Erythroblast (primary cell): ENCODE measurements around the gene SLX4.

Source experiments
- DNase-seq, 2 experiments: peaks; one replicate each; lab custom pipeline; 2025; lab: John Stamatoyannopoulos, UW
- GATA1 ChIP-seq: IDR thresholded peaks from 2 replicates; pipeline ENCODE4 v1.6.1; 2011; ENCODE audit warnings: low read depth, mild to moderate bottlenecking, control low read depth, low read length, moderate library complexity
- POLR2A ChIP-seq: IDR thresholded peaks from 2 replicates; pipeline ENCODE4 v1.6.1; 2011; ENCODE audit warnings: mild to moderate bottlenecking, low read length

Gene SLX4

GRCh38 chr16:3573146-3573815 is 38.1 kb downstream of the SLX4 start:
- no peak for TF ChIP-seq GATA1
- no peak for TF ChIP-seq POLR2A
- no peak for DNase-seq

DNA sequence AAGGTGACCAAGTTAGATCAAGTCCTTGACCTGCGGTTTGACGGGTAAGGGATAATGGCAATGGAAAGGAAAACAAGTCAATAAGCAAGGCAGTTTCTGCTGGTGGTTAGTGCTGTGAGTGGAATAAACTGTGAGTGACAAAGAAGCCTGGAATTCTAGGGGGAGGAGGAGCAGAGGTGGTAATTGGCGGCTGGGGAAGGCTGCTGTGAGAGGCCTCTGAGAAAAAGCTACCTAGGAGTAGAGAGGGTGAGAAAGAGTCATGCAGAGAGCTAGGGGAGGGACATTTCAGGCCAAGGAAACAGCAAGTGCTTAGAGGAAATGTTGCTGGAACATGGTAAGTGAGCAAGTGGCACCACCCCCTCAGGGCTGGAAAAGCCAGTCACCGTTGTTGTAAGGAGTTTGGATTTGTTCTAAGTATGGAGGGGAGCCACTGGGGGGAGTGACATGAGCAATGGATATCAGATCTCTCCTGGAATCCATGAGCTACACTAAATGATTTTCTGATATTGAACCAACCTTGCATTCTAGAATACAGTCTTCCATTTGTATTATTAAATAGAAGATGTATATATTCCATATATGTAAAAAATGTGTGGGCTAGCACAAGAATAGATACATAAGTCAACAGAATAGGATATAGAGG is 40.9 kb downstream of the SLX4 start:
- DNase-seq: no peak

DNA sequence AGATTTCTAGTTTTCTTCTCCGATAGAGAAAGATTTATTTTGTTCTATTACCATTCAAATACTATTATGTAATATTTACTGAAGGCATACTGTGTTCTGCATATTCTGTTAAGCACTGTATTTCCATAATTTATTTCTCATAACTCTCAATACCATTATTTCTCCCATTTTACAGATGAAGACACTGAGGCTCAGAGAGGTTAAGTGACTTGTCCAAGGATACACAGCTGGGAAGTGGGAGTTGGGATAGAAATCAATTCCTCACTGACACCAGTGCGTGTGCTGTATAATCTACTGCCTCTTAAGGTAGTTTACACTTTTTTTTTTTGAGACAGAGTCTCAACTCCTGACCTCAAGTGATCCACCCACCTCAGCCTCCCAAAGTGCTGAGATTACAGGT is 41.6 kb downstream of the SLX4 start:
- no peak for DNase-seq
- TF ChIP-seq GATA1 (no peak), POLR2A (no peak)

More for the DNA sequence above, 40.9 kb downstream of the SLX4 start:
- no peak for TF ChIP-seq POLR2A
- TF ChIP-seq GATA1: no peak

GRCh38 chr16:3566990-3567389 is 44.4 kb downstream of the SLX4 start:
- TF ChIP-seq POLR2A (no peak), GATA1 (no peak)
- no peak for DNase-seq

- no peak for TF ChIP-seq POLR2A
- no peak for DNase-seq
Observed at GRCh38 chr16:3564889-3565141, 46.6 kb downstream of the SLX4 start.

DNA sequence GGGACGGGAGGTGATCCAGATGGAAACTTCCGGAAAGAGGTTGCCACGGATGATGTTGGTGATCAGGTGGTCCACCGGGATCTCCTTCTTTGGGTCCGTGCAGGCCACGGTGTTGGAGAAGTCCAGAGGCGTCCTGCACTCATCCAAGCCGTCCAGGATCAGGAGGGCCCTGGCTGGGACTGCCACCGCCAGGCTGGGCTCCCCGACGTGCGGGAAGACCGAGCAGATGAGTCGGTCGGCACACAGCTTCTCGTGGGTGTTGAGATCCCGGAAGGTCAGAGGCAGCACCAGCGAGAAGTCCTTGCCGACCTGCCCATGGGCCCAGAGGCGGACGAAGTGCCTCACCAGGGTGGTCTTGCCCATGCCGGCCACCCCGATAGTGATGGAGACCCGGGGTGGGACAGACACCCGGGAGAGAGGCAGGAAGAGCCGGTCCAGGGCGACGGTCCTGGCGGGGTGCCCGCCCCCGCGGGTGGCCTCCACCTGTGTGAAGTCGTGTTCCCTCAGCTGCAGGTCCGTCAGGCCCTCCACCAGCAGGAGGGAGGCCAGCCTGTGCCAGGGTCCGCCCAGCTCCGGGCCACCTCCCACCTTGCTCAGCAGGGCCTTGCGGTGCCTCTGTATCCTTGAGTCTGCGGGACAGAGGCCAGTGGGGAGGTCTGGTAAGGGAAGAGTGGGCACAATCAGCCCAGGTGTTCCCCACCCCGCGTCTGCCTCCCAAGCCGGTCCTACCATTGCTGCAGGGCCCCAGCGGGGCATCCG is 47.1 kb downstream of the SLX4 start:
- TF ChIP-seq GATA1 (no peak), POLR2A (no peak)
- DNase-seq: no peak

- no peak for TF ChIP-seq GATA1
- no peak for TF ChIP-seq POLR2A
- no peak for DNase-seq
Observed at GRCh38 chr16:3562914-3563480, 48.4 kb downstream of the SLX4 start.

- TF ChIP-seq GATA1: no peak
- no peak for TF ChIP-seq POLR2A
- no peak for DNase-seq
Observed at GRCh38 chr16:3561626-3562025, 49.8 kb downstream of the SLX4 start.

DNA sequence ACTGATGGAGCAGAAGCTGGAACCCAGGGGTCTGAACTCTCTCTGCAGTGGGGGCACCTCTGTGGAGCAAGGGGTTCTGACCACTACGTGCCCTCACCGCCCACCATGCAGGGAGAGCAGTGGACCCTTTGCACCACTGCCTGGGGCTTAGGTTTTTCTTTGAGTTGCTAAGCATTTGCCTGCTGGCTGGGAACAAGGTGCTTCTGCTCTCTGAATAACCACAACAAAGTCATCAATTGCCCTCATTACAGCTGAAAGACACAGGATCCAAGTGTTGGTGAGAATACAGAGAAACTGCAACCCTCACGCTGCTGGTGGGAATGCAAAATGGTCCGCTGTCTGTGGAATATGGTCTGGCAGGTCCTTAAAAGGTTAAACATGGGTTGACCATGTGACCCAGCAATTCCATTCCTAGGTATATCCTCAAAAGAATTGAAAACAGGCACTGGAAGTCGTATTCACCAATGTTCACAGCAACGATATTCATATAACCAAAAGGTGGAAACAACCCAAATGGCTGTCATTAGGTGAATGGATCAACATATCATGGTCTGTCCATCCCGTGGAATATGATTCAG is 57.0 kb downstream of the SLX4 start:
- no peak for TF ChIP-seq GATA1
- no peak for TF ChIP-seq POLR2A
- DNase-seq: no peak

DNA sequence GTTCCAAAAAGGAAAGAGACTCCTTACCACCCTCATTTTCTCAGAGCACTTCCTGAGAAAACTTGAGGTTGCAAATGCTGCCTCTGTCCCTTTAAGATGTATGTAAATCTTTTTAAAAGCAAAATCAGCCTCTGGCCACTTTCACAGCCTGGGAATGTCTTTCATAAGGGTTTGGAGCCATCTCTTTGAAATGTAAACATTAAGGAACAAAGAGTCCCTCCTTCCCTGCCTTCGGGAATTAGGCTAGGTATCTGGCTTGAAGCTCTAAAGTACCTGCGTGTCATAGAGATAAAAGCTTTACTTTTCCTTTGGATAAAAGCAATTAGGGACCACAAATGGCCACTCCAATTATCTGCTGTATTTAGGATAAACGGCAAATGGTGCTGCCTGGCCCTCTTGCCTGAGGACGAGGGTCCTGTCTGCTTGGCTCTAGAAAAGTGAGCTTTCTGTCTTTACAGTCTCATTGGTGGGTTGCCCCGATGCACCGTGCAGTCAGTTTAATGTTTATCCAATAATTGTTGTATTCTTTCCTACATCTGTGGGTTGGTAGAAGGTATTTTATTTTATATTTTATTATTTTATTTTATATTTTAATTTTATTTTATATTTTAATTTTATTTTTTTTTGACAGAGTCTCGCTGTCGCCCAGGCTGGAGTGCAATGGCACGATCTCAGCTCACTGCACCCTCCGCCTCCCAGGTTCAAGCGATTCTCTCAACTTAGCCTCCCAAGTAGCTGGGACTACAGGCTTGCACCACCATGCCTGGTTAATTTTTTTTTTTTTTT is 58.1 kb downstream of the SLX4 start:
- no peak for TF ChIP-seq GATA1
- no peak for TF ChIP-seq POLR2A

DNA sequence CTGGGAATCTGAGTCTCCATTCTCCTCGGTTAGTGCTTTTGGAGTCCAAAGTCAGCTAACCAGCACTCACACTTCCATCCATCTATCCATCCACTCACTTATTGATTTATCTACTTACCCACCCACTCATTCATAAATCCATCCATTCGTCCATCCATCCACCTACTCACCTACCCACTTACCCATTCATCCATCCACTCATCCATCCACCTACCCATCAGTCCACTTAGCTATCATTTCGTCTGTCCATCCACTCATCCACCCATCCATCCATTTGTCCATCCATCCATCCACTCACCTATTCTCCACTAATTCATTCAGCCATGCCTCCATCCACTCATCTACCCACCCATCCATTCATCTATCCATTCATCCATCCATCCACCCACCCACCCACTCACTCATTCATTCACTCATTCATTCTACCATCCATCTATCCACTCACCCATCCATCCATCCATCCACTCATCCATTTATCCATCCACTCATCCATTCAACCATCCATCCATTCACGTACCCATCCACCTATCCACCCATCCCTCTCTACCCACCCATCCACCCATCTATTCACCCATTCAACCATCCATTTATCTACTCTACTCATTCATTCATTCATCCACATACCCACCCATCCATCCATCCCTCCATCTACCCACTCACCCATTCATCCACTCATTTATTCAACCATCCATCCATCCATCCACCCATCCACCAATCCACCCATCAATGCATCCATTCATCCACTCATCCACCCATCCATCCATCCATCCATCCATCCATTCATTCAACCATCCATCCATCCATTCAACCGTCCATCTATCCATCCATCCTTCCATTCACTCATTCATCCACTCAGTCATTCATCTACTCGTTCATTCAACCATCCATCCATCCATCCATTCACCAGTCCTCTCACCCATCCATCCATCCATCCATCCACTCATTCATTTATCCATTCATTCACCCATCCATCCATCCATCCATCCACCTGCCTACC is 60.3 kb downstream of the SLX4 start:
- no peak for DNase-seq
- TF ChIP-seq POLR2A: no peak
- no peak for TF ChIP-seq GATA1

More for the DNA sequence above, 58.1 kb downstream of the SLX4 start:
- DNase-seq: no peak

DNA sequence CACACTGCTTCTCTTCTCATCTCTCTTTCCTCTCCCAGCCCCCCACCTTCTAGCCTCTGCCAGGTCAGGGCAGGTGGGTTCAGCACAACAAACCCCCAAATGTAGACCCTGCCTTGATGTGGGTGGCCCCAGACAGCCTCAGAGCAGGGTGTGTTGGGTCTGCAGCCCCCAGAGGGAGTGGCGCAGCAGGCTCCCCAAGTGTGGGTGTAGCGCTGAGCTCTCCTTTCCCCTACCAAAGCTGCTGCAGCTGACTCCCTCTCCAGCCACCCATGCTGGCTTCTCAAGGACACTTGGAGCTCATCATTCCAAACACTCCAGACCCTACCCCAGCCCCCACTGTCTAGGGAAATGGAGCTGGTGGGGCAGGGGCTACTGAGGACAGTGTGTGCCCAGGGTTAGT is 61.5 kb downstream of the SLX4 start:
- DNase-seq: no peak
- no peak for TF ChIP-seq POLR2A
- no peak for TF ChIP-seq GATA1
